ENCODE data around the gene ARCN1.

ARCN1 gene

GRCh38 chr11:118605116-118605867 lies 33.1 kb downstream of the ARCN1 start:
- no peaks in the 10 kb centered on the region for H3K79me2 ChIP-seq (ENCODE audit: insufficient read depth, low read length)
- H3K4me1 ChIP-seq (ENCODE audit: insufficient read depth, low read length) = peaks cover 17% of the 10 kb centered on the region
- H2AFZ ChIP-seq (ENCODE audit: low read depth, low read length) = no peak overlapping the region
- ATAC-seq (ENCODE audit: insufficient read depth, low read depth) (no peak), DNase-seq (no peak)
- TF ChIP-seq CTCF (IDR thresholded peaks at IDR 0.05; ENCODE audit: borderline replicate concordance, extremely low read depth, low read length, poor library complexity, severe bottlenecking) (no peak), EZH2 (IDR thresholded peaks at IDR 0.05; ENCODE audit: borderline replicate concordance, low read depth, low read length, severe bottlenecking) (no peak)
- peaks cover 11% of the 10 kb centered on the region for H4K20me1 ChIP-seq (ENCODE audit: insufficient read depth, low read length)
- H3K4me2 ChIP-seq (ENCODE audit: insufficient read depth, low read length) = no peak overlapping the region
- H3K36me3 ChIP-seq (ENCODE audit: insufficient read depth, low read length) = peaks cover 22% of the 10 kb centered on the region; the same call in 1 of the 2 replicates
- H3K27ac ChIP-seq (ENCODE audit: low read length) = no peak overlapping the region
- H3K27me3 ChIP-seq (ENCODE audit: insufficient read depth, low read length, poor library complexity) = peaks cover 44% of the 10 kb centered on the region
- no peak overlapping the region for H3K4me3 ChIP-seq (ENCODE audit: low read depth in 1 of 2, low read length in 2 of 2)
- H3K9me3 ChIP-seq (ENCODE audit: insufficient read depth, low read length, severe bottlenecking) = no peaks in the 10 kb centered on the region
- H3K9ac ChIP-seq (ENCODE audit: low read depth, low read length) = no peak overlapping the region

- no peak for TF ChIP-seq CTCF (IDR thresholded peaks at IDR 0.05; ENCODE audit: borderline replicate concordance, extremely low read depth, low read length, poor library complexity, severe bottlenecking)
- no peak for TF ChIP-seq EZH2 (IDR thresholded peaks at IDR 0.05; ENCODE audit: borderline replicate concordance, low read depth, low read length, severe bottlenecking)
- no peak overlapping the region for H3K4me2 ChIP-seq (ENCODE audit: insufficient read depth, low read length)
Measured at GRCh38 chr11:118606157-118606843, 34.1 kb downstream of the ARCN1 start.

GRCh38 chr11:118606844-118607228 lies 34.6 kb downstream of the ARCN1 start:
- TF ChIP-seq EZH2 (IDR thresholded peaks at IDR 0.05; ENCODE audit: borderline replicate concordance, low read depth, low read length, severe bottlenecking) (peak; percentile 71), CTCF (IDR thresholded peaks at IDR 0.05; ENCODE audit: borderline replicate concordance, extremely low read depth, low read length, poor library complexity, severe bottlenecking) (no peak)
- no peak overlapping the region for H3K9ac ChIP-seq (ENCODE audit: low read depth, low read length)
- peaks cover 11% of the 10 kb centered on the region for H4K20me1 ChIP-seq (ENCODE audit: insufficient read depth, low read length)

More at GRCh38 chr11:118606157-118606843, 34.1 kb downstream of the ARCN1 start:
- Histone ChIP-seq H3K9me3 (ENCODE audit: insufficient read depth, low read length, severe bottlenecking) (no peaks in the 10 kb centered on the region), H3K4me3 (ENCODE audit: low read depth in 1 of 2, low read length in 2 of 2) (no peak overlapping the region), H3K9ac (ENCODE audit: low read depth, low read length) (no peak overlapping the region), H3K4me1 (ENCODE audit: insufficient read depth, low read length) (peaks cover 24% of the 10 kb centered on the region), H3K27ac (ENCODE audit: low read length) (no peak overlapping the region), H2AFZ (ENCODE audit: low read depth, low read length) (no peak overlapping the region), H3K27me3 (ENCODE audit: insufficient read depth, low read length, poor library complexity) (peaks cover 54% of the 10 kb centered on the region), H3K79me2 (ENCODE audit: insufficient read depth, low read length) (no peaks in the 10 kb centered on the region), H4K20me1 (ENCODE audit: insufficient read depth, low read length) (peaks cover 11% of the 10 kb centered on the region), H3K36me3 (ENCODE audit: insufficient read depth, low read length) (peaks cover 12% of the 10 kb centered on the region; the same call in 1 of the 2 replicates)
- ATAC-seq (ENCODE audit: insufficient read depth, low read depth) (no peak), DNase-seq (no peak)

More at GRCh38 chr11:118606844-118607228, 34.6 kb downstream of the ARCN1 start:
- Histone ChIP-seq H3K79me2 (ENCODE audit: insufficient read depth, low read length) (no peaks in the 10 kb centered on the region), H2AFZ (ENCODE audit: low read depth, low read length) (no peak overlapping the region), H3K4me3 (ENCODE audit: low read depth in 1 of 2, low read length in 2 of 2) (no peak overlapping the region), H3K27me3 (ENCODE audit: insufficient read depth, low read length, poor library complexity) (peaks cover 55% of the 10 kb centered on the region), H3K9me3 (ENCODE audit: insufficient read depth, low read length, severe bottlenecking) (no peaks in the 10 kb centered on the region), H3K27ac (ENCODE audit: low read length) (no peak overlapping the region), H3K4me2 (ENCODE audit: insufficient read depth, low read length) (no peak overlapping the region), H3K36me3 (ENCODE audit: insufficient read depth, low read length) (peaks cover 7% of the 10 kb centered on the region; the same call in 1 of the 2 replicates), H3K4me1 (ENCODE audit: insufficient read depth, low read length) (peaks cover 24% of the 10 kb centered on the region)
- ATAC-seq (ENCODE audit: insufficient read depth, low read depth) (no peak), DNase-seq (no peak)

All from DND-41 (cell line).